ENCODE measurements around the gene SNRNP48. TPM values are rescaled to one million over a fixed set of nuclear protein-coding genes. Genes with fewer than 3 reads are reported as not detected.

Gene SNRNP48, protein sequence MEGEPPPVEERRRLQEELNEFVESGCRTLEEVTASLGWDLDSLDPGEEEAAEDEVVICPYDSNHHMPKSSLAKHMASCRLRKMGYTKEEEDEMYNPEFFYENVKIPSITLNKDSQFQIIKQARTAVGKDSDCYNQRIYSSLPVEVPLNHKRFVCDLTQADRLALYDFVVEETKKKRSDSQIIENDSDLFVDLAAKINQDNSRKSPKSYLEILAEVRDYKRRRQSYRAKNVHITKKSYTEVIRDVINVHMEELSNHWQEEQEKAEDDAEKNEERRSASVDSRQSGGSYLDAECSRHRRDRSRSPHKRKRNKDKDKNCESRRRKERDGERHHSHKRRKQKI
- total RNA-seq (2021) (27.4 and 29.4 TPM in 2 replicates), Bru-seq, nascent RNA (percentile 91 among the genes with signal in this experiment), BruChase-seq, experiment 1, labeled RNA remaining after a 2-hour chase (percentile 92 among the genes with signal in this experiment), BruChase-seq, experiment 2, labeled RNA remaining after a 6-hour chase (percentile 93 among the genes with signal in this experiment)
- long read RNA-seq, full-length matches to known transcripts = 10 of 26 reads
- long read RNA-seq, partial matches to known transcripts = 3 of 26 reads
- long read RNA-seq, other reads (novel, unspliced or antisense) = 13 of 26 reads

GRCh38 chr6:7589949-7590917 is at the start of gene SNRNP48:
TSS of gene SNRNP48 (plus strand) at chr6:7590198. CDS start at chr6:7590258, 60 bp downstream.
- BruUV-seq (replicated peaks) = no TSS peak
- CTCF ChIA-PET = interaction anchor here (1.4 kb wide), 1 partner anchor 165 kb away, joined by 8 read pairs; no protein-coding TSS in a partner anchor
- no peak for TF ChIP-seq EZH2 (IDR thresholded peaks at IDR 0.05; ENCODE audit: borderline replicate concordance, low read depth, low read length, poor library complexity, severe bottlenecking)
- TF ChIP-seq, protein P1, sequence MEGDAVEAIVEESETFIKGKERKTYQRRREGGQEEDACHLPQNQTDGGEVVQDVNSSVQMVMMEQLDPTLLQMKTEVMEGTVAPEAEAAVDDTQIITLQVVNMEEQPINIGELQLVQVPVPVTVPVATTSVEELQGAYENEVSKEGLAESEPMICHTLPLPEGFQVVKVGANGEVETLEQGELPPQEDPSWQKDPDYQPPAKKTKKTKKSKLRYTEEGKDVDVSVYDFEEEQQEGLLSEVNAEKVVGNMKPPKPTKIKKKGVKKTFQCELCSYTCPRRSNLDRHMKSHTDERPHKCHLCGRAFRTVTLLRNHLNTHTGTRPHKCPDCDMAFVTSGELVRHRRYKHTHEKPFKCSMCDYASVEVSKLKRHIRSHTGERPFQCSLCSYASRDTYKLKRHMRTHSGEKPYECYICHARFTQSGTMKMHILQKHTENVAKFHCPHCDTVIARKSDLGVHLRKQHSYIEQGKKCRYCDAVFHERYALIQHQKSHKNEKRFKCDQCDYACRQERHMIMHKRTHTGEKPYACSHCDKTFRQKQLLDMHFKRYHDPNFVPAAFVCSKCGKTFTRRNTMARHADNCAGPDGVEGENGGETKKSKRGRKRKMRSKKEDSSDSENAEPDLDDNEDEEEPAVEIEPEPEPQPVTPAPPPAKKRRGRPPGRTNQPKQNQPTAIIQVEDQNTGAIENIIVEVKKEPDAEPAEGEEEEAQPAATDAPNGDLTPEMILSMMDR (conservative IDR thresholded peaks at IDR 0.05; ENCODE audit: low read depth, low read length) = no peak

GRCh38 chr6:7540595-7540994 is 49.4 kb upstream of the SNRNP48 start:
- Histone ChIP-seq H3K9me3 (ENCODE audit: low read depth, low read length, poor library complexity, severe bottlenecking) (no peaks in the 10 kb centered on the region), H3K4me3 (ENCODE audit: low read depth, low read length, poor library complexity, severe bottlenecking) (no peak overlapping the region), H3K36me3 (ENCODE audit: insufficient read depth, low read length, poor library complexity, severe bottlenecking) (no peaks in the 10 kb centered on the region), H3K4me1 (ENCODE audit: insufficient read depth, low read length, poor library complexity, severe bottlenecking) (peaks cover 11% of the 10 kb centered on the region), H3K27ac (ENCODE audit: low read depth, low read length, poor library complexity, severe bottlenecking) (no peak overlapping the region), H3K27me3 (replicated peaks; ENCODE audit: insufficient read depth, low read depth, low read length, poor library complexity) (peaks cover 71% of the 10 kb centered on the region)
- ChIA-PET POLR2A (ENCODE audit: low non-redundant PET) (no interaction called here), CTCF (interaction anchor here (0.6 kb wide), 1 partner anchor 179 kb away, joined by 5 read pairs; no protein-coding TSS in a partner anchor)
- intact Hi-C loops (cut with micrococcal nuclease; ENCODE audit: unreplicated experiment) = no loop called here
- TF ChIP-seq EZH2 (IDR thresholded peaks at IDR 0.05; ENCODE audit: borderline replicate concordance, low read depth, low read length, poor library complexity, severe bottlenecking) = no peak
- TF ChIP-seq, protein P1 (conservative IDR thresholded peaks at IDR 0.05; ENCODE audit: low read depth, low read length) = no peak
- no TSS peak for BruUV-seq (replicated peaks)
- DNase-seq (ENCODE audit: low spot score) = no peak

More at GRCh38 chr6:7589949-7590917, at the start of gene SNRNP48:
- Histone ChIP-seq H3K36me3 (ENCODE audit: insufficient read depth, low read length, poor library complexity, severe bottlenecking) (peaks cover 18% of the 10 kb centered on the region), H3K27me3 (replicated peaks; ENCODE audit: insufficient read depth, low read depth, low read length, poor library complexity) (no peaks in the 10 kb centered on the region), H3K9me3 (ENCODE audit: low read depth, low read length, poor library complexity, severe bottlenecking) (no peaks in the 10 kb centered on the region), H3K4me3 (ENCODE audit: low read depth, low read length, poor library complexity, severe bottlenecking) (peak within 1 kb of the TSS; percentile 97), H3K27ac (ENCODE audit: low read depth, low read length, poor library complexity, severe bottlenecking) (peak within 1 kb of the TSS; percentile 88), H3K4me1 (ENCODE audit: insufficient read depth, low read length, poor library complexity, severe bottlenecking) (peaks cover 15% of the 10 kb centered on the region)
- intact Hi-C loops (cut with micrococcal nuclease; ENCODE audit: unreplicated experiment) = loop anchor here (5.0 kb wide), 1 partner anchor 198 kb away; no protein-coding TSS in a partner anchor
- DNase-seq (ENCODE audit: low spot score) = peak; percentile 97
- POLR2A ChIA-PET (ENCODE audit: low non-redundant PET) = no interaction called here
